Measurements from ENCODE around the gene SPIN1.
"Not testable (repeated sequence)": the region's sequence is repeated elsewhere in the genome, so short reads cannot be mapped to it uniquely, and the experiment has no call there.

The SPIN1 gene
- total RNA-seq: 35.7 to 51.4 reads per million in 2 donors

DNA sequence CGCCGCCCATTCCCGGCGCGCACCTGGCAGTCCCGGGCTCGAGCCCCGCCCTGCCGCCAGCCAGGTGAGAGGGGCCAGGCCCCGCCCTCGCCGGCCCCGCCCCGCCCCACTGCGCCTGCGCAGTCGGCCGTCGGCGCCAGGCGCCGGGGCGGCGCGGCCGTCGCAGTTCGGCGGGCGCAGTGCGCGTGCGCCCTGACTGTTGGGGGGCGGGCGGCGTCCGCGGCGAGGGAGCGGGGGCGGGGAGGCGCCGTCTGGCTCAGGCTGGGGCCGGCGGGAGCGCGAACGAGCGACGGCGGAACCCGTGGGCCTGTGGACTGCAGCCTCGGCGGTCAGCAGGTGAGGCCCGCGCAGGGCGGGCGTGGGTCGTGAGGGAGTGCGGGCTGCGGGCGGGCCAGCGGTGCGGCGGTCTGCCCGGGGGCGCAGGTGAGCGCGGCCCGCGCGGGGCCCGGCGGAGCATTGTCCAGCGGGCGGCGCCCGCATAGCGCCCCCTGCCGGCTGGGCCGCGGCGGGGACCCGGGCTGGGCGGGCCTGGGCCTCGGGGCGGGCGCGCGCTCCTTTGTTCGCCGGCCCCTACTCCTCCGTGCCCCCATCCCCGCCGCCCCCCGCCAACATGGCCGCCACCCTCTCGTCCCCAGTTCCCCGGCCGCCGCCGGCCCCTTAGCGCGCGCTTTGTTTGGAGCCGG lies at the start of gene SPIN1:
Gene SPIN1 (plus strand): TSS at position 242 of the 683 bp plus-strand sequence. CDS start 38,096 bp downstream, outside the sequence.
- DNase-seq: peak; percentile 77 to 86 (median 79)

DNA sequence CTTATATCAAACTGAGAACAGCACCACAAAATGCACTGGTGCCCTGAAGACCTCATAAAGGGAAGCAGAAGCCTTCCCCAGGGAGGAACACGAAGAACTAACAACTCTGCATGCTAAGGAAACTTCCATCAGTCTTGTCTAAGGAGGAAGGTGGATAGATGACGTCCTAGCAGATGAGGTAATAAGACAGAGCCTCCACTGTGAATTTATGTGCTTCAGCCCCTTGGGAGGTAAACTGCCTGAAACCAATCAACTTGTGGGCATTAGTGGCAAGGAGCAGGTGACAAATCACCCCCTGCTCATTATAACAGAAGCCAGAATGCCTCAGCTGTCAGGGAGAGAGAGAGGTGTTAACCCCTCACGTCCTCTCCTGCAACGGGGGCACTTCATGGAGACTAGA lies 48.9 kb upstream of the SPIN1 start:
- DNase-seq: no peak

DNA sequence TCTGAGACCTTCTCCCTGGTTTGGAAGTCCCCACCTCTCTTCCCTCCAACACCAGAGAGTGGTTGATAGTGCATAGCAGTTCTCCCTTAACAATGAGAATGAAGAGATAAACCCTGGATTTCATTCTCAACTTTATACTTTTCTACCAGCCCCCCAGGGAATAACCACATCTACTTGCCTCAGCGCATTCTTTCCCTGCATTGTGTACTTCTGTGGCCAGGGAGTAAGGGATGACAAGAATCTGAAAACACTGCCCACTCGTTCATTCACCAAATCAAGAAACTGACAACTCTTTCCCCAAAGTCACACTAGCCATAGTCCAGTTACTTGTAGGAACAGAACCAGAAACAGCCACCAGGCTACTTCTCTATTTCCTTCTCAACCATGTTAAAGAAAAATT lies 46.0 kb upstream of the SPIN1 start:
- no peak for DNase-seq

DNA sequence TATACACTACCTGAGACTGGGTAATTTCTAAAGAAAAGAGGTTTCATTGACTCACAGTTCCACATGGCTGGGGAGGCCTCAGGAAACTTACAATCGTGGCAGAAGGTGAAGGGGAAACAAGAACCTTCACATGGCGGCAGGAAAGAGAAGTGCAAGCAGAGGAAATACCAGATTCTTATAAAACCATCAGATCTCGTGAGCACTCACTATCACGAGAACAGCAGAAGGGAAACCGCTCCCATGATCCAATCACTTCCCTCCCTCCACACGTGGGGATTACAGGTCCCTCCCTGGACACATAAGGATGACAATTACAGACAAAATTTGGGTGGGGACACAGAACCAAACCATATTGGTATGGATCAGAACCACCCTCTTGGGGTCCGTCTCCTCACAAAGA lies 44.2 kb upstream of the SPIN1 start:
- peak in 1 of 5 experiments; percentile 20 for DNase-seq

DNA sequence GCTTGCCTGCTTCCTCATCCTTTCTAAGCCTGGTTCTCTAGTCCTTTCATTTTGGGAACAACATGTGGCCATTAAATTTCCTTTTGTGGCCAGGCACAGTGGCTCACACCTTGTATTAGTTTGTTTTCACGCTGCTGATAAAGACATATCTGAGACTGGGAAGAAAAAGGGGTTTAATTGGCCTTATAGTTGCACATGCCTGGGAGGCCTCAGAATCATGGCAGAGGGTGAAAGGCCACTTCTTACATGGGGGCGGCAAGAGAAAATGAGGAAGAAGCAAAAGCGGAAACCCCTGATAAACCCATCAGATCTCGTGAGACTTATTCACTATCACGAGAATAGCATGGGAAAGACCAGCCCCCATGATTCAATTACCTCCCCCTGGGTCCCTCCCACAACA lies 37.9 kb upstream of the SPIN1 start:
- not testable (repeated sequence) for DNase-seq

DNA sequence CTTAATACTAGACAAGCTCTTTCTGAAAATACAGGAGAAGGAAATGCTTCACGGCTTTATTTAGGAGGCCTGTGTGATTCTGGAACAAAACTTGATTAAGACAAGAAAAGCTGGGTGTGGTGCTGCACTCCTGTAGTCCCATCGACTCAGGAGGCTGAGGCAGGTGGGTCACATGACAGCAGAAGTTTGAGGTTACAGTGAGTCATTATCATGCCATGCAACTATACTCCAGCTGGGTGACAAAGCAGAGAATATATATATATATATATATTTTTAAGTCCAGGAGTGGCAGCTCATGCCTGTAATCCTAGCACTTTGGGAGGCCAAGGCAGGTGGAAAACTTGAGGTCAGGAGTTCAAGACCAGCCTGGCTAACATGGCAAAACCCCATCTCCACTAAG lies 33.1 kb upstream of the SPIN1 start:
- DNase-seq: peak in 1 of 5 experiments; percentile 14

DNA sequence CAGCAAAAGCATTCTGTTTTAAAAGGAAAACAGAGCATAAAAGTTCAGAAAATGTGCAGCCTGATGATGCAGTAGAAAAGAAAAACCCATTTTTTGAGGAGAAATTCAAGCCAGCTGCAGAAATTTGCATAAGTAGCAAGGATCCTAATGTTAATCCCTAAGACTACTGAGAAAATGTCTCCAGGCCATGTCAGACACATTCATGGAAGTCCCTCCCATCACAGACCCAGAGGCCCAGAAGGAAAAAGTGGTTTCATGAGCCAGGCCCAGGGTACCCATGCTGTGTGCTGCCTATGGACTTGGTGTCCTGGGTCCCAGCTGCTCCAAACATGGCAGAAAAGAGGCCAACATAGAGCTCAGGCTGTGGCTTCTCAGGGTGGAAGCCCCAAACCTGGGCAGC lies 31.0 kb upstream of the SPIN1 start:
- DNase-seq: not testable (repeated sequence)

DNA sequence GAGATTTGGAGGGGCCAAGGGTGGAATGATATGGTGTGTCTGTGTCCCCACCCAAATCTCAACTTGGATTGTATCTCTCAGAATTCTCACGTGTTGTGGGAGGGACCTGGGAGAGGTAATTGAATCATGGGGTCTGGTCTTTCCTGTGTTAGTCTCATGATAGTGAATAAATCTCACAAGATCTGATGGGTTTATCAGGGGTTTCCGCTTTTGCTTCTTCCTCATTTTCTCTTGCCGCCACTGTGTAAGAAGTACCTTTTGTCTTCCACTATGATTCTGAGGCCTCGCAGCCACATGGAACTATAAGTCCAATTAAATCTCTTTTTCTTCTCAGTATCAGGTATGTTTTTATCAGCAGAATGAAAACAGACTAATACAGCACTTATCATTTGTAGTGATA lies 29.5 kb upstream of the SPIN1 start:
- no peak for DNase-seq

DNA sequence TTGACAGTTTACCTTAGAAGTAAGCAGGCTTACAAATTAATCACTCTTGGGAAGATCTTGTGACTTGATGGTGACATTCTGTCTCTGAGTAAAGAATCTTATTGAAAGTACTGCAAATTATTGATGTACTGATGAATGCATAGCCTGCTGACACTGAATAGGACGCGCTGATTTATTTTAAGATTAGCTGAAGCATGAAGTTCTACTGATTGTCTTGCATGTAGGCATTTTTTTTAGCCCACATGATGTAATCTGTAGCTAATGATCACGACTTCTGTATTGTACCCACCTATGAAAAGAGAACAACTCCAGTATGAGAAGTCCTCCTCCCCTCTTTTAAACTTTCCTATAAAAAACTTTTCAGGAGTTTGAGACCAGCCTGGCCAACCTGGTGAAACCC lies 28.3 kb upstream of the SPIN1 start:
- no peak for DNase-seq

DNA sequence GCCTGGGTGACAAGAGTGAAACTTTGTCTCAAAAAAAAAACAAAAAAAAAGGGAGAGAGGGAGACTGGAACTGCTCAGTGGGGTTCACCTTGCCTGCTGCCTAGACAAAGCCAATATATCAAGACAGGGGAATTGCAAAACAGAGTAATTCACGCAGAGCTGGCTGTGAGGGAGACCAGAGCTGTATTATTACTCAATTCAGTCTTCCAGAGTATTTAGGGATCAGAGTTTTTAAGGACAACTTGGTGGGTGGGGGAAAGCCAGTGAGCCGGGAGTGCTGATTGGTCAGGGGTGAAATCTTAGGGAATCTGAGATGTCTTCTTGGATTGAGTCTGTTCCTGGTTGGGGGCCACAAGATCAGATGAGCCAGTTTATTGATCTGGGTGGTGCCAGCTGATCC lies 25.6 kb upstream of the SPIN1 start:
- no peak for DNase-seq

DNA sequence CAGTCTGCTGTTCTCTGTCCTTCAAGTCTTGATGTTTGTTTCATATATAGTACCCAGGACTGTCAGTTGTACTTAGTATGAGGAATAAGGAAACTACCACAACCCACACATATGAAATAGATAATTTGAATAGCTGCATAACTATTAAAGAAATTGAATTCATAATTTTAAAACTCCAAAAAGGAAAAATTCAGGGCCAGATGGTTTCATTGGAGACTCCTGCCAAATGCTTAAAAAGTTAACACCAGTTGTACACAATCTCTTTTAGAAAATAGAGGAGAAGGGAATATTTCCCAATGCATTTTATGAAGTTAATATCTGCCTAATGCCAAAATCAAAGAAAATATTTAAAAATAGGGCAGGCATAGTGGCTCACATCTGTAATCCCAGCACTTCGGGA lies 24.6 kb upstream of the SPIN1 start:
- no peak for DNase-seq

DNA sequence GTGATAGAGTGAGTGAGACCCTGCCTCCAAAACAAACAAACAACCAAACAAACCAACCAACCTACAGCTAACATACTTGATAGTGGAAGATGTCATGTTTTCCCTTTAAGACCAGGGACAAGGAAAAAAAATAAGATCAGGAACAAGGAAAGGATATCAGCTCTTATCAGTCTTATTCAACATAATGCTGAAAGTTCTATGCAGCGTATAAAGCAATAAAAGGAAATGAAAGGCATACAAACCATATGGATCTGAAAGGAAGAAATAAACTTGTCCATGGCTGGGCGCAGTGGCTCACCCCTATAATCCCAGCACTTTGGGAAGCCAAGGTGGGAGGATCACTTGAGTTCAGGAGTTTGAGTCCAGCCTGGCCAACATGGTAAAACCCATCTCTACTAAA lies 23.5 kb upstream of the SPIN1 start:
- no peak for DNase-seq

DNA sequence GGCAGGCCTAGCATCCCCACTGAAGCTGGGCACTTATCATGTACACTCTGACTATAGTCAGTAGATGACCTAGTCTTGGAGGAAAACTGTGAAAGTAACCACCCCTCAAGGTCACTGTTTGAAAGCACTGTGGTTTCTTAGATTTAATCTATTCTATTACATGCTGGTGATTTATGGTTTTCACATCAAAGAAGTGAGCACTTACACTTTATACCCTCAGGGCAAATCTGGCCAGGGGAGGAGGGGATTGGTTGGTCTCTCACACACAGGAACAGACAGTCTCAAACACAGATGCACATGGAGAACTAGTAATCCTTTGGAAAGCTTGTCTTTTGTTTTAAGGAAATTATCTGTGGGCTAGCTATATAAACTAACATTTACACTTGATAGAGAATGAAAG lies 17.9 kb upstream of the SPIN1 start:
- no peak for DNase-seq

DNA sequence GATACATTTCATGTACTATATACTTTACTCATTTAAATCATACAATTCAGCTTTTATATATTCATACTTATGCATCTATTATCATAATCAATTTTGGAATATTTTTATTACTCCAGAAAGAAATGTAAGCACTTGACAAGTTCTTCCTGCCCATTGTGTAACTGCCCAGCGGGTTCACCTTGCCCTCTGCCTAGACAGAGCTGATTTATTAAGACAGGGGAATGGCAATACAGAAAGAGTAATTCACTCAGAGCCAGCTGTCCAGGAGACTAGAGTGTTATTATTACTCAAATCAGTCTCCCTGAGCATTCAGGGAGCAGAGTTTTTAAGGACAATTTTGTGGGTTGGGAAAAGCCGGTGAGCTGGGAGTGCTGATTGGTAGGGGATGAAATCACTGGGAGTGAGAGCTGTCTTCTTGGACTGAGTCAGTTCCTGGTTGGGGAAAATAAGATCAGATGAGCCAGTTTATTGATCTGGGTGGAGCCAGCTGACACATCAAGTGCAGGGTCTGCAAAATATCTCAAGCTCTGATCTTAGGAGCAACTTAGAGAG lies 16.1 kb upstream of the SPIN1 start:
- DNase-seq: no peak

DNA sequence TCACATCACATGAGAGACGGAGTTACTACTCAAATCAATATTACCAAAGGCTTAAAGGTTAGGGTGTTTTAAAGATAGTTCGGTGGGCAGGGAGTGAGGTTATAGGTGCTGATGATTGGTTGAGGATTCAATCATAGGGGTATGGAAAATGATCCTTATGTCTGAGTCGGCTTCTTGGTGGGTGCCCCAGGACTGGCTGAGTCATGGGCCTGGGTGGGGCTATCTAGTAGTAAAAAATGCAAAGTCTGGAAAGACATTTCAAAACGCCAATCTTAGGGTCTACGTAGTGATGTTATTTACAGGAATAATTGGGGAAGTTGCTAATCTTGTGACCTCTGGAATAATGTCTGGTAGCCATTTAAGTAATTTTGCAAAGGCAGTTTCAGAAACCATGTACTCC lies 15.2 kb upstream of the SPIN1 start:
- DNase-seq: no peak

DNA sequence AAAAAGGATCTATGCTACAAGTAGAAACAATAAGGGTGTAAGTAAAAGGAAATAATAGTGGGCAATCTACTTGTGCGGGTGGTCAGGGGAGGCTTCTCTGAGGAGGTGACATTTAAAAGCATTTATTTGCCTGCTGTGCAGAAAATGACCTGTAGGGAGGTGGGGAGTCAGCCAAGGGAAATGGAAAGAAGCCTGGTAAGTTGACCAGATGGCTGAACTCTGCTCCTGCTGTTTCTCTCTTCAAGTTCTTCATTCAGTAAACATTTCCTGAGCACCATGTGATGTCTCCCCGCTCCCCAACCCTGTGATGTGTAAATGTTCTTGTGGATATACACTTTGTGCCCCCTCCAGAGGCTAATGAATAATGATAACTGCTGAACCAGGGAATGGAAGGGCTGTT lies 9.9 kb upstream of the SPIN1 start:
- DNase-seq: no peak

DNA sequence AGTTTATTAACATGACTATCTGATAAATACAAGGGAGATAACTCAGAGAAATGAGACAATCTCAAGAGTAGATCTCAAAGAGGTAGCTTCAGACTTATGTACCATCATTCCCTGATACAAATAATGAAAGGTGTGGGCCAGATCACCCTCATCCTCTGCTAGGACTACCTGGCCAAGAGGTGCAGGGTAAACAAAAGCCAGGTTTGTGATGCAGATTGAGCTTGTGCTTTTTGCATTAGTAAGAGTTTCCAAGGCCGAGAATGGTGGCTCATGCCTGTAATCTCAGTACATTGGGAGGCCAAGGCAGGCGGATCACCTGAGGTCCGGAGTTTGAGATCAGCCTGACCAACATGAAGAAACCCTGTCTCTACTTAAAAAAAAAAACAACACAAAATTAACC lies 8.9 kb upstream of the SPIN1 start:
- DNase-seq: no peak

DNA sequence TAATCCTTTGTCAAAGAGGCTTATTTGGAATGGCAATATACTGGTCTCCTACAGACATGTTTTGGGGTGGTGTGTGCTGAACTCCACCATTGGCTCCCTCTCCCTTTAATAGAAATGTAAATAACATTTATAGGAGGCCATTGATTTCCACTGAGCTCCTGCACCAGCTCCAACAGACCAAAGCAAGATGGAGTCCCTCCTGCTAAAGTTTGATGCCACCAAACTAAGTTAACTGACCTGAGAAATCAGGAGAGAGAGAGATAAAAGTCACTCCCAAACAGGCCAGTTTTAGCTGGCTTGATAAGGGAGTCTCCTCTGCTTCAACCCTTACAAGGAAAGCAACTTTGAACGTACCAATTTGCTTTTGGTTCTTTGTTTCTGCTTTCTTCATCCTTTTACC lies 8.1 kb upstream of the SPIN1 start:
- DNase-seq: no peak

DNA sequence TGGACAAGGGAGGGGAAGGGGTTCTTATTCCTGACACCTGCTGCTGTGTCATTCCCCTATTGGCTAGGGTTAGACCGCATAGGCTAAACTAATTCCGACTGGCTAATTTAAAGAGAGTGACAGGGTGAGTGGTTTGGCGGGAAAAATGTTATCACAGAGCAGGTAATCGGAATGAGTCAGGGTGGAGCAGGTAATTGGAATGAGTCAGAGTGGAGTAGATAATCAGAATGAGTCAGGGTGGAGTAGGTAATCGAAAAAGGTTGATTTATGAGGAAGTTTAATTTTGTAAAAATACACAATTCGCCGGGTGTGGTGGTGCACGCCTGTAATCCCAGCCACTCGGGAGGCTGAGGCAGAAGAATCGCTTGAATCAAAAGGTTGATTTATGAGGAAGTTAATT lies 6.9 kb upstream of the SPIN1 start:
- DNase-seq: not testable (repeated sequence)

DNA sequence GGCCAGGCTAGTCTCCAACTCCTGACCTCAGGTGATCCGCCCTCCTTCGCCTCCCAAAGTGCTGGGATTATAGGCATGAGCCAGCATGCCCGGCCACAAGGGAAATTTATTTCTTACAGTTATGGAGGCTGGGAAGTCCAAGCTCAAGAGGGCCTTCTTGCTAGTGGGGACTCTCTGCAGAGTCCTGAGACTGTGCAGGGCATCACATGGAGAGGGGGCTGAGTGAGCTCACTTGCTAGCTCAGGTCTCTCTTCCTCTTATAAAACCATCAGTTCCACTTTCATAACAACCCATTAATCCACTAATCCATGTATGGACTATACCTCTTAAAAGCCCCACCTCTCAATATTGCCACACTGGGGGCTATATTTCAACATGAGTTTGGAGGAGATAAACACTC lies 5.1 kb upstream of the SPIN1 start:
- DNase-seq: no peak

DNA sequence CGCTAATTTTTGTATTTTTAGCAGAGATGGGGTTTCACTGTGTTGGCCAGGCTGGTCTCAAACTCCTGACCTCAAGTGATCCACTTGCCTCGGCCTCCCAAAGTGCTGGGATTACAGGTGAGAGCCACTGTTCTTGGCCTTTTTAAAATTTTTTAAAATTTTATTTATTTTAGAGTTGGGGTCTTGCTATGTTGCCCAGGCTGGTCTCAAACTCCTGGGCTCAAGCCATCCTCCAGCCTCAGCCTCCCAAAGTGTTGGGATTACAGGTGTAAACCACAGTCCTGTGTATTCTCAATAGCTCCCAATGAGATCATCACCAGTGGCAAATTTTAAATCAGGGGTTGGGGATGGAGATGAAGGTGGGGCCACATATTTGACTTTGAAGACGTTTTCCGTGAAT lies 2.1 kb upstream of the SPIN1 start:
- DNase-seq: not testable (repeated sequence)

DNA sequence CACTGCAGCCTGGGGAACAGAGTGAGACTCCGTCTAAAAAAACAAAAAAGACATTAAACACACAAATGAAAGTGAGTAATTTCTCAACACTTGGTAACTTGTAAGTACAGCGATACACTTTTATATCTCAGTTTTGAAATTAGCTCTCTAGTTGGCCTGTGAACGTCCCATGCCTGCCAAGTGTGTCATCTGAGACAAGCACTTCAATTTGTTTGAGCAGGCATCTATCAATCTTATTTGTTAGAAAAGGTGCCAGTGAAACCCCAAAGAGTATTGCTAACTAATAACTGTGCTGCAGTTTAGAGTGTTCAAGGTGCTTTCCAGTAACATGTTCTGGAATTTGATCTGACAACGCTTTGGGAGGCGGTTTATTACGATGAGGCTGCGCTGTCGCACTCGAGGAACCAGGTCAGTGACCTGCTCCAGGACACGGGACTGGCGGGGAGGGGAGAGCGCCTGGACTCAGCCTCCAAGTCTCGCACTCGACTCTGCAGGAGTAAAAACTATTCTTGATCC lies 1.1 kb upstream of the SPIN1 start:
- peak in 1 of 5 experiments; percentile 57 for DNase-seq

DNA sequence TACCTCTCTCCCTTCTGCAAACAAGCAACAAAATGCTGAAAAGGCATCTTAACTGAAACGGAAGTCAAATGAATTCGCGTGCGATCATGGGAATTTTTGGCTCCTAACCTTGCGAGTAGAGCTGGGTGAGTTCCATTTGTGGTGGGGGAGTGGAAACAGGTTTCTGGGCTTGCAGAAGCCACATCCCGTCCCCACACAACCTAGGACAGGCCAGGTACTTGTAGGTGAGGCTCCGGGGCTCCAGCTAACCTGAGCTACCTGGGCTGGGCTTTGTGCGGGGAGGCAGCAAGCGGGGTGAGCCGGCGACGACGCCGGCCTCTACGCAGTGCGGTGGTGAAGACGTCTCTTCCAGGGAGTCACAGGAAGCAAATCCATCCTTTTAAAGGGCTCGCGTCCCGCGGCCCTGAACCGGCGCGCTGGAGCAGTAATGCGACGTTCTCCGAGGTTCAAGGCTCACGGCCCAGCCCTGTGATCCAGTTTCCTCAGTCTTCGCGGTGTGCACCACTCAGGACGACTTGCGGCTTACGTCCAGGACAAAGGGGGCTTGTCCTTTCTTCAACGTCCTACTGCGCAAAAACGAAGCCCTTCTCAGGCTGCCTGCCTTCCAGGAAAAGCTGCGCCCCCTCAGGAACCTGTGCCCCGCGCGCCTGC lies 567 bp upstream of the SPIN1 start:
- DNase-seq: peak in 4 of 5 experiments; percentile 5 to 69 (median 39)
